Gastroesophageal sphincter (tissue), 4 donors: ENCODE results near the gene SYNJ1. TPM values are rescaled to one million over a fixed set of nuclear protein-coding genes. Genes with fewer than 3 reads are reported as not detected.

ENCODE experiments used
- ATAC-seq: fragments of 150-250 bp; one replicate; pipeline ENCODE4 v1.9.1; 2016; ENCODE audit warnings: mild to moderate bottlenecking, moderate library complexity
- H3K27ac ChIP-seq, 4 donors: fragments of 200-600 bp; sonication (generic) in 3 of 4; 1 replicate in 3 of 4; 2 replicates in 1 of 4; pipeline ENCODE4 v1.5.1; 2016 to 2019
- H3K27me3 ChIP-seq: fragments of 200-600 bp; sonication (generic); one replicate; pipeline ENCODE4 v1.5.1; 2019
- H3K36me3 ChIP-seq, 2 donors: fragments of 200-600 bp; sonication (generic); one replicate each; pipeline ENCODE4 v1.5.1; 2019; ENCODE audit warnings: control low read depth in 1 of 2
- H3K4me1 ChIP-seq, 3 donors: fragments of 200-600 bp; sonication (generic); 1 replicate in 2 of 3; 2 replicates in 1 of 3; pipeline ENCODE4 v1.5.1; 2016 to 2019; ENCODE audit warnings: control low read depth in 2 of 3
- H3K4me3 ChIP-seq, 2 donors: fragments of 200-600 bp; sonication (generic); one replicate each; pipeline ENCODE4 v1.5.1; 2019; ENCODE audit warnings: mild to moderate bottlenecking in 1 of 2, moderate library complexity in 1 of 2
- H3K9me3 ChIP-seq, 3 donors: fragments of 200-600 bp; sonication (generic); one replicate each; pipeline ENCODE4 v1.5.1; 2017 to 2019; ENCODE audit warnings: control low read depth in 2 of 3
- EP300 ChIP-seq: sonication (generic); formaldehyde crosslinking; IDR thresholded peaks from one replicate; pipeline ENCODE4 v1.6.1; 2017; ENCODE audit warnings: antibody characterized with exemption, mild to moderate bottlenecking
- POLR2A ChIP-seq, 2 donors: fragments of 450-650 bp; IDR thresholded peaks; one replicate each; pipeline ENCODE4 v1.6.1; 2017; ENCODE audit warnings: antibody characterized with exemption in 2 of 2, mild to moderate bottlenecking in 2 of 2, moderate library complexity in 1 of 2
- POLR2AphosphoS5 ChIP-seq: sonication (generic); formaldehyde crosslinking; IDR thresholded peaks from one replicate; pipeline ENCODE4 v1.6.1; 2017; ENCODE audit warnings: antibody characterized with exemption
- WGBS, 2 donors: methylation state at CpG; one replicate each; pipeline ENCODE4 v1.1.5; 2018; ENCODE audit warnings: low coverage in 1 of 2; 5-methylcytosine and 5-hydroxymethylcytosine counted together
- total RNA-seq, 4 donors: library from RNA; depleted of rRNA; stranded (reverse); fragments of >200 nt; gene quantifications; one replicate each; pipeline ENCODE4 v1.1.0, GENCODE V29; 2016
- TF ChIP-seq, protein P1 (sequence below), 4 experiments: fragments of 200-600 bp in 2 of 4; fragments of 450-650 bp in 2 of 4; sonication (generic) in 1 of 4; IDR thresholded peaks; one replicate each; pipeline ENCODE4 v1.5.1; 2017 to 2019; ENCODE audit warnings: antibody characterized with exemption in 4 of 4, mild to moderate bottlenecking in 2 of 4, moderate library complexity in 2 of 4

SYNJ1 gene
- total RNA-seq, 4 donors from 2014 or later = 8.8 to 12.4 (median 10.2) TPM

DNA sequence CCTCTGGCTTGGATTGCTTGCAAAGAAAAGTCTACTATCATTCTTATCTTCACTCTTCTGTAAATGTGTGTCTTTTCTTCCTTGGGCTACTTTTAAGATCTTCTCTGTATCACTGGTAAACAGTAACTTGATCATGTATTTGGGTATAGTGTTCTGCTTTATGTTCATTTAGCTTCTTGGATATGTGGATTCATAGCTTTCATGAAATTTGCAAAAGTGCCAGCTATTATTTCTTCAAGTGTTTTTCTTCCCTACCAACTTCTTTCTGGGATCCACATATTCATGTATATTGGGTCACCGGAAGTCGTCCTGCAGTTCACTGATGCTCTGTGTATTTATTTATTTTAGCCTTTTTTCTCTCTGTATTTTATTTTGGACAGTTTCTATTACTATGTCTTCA lies 11.3 kb downstream of the SYNJ1 start:
- Histone ChIP-seq H3K9me3 (no peaks in the 10 kb centered on the region), H3K36me3 (no peaks in the 10 kb centered on the region), H3K4me1 (peaks cover 0 to 6% (median 0%) of the 10 kb centered on the region in 3 donors), H3K27me3 (no peaks in the 10 kb centered on the region), H3K4me3 (no peak overlapping the region), H3K27ac (no peak overlapping the region)
- TF ChIP-seq POLR2A (IDR thresholded peaks at IDR 0.05) (no peak), EP300 (no peak)
- WGBS, 2 donors = 91 to 94% methylated on average over 2 of the region's 2 CpGs
- no peak for ATAC-seq

DNA sequence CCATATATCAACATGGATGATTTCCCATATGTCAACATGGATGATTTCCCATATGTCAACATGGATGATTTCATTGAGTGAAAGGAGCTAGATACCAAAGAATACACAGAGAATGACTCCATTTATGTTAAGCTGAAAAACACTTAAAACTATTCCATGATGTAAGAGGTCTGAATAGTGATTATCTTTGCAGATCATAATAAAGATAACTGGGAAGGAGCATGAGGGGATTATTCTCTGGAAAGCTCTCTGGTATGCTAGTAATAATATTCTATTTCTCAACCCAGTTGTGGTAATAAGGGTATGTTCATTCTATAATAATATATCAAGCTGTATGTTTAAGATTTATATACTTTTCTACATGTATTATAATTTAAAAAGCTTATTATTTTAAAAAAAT lies 14.1 kb downstream of the SYNJ1 start:
- no peak for ATAC-seq
- Histone ChIP-seq H3K9me3 (no peaks in the 10 kb centered on the region), H3K36me3 (no peaks in the 10 kb centered on the region), H3K27ac (no peak overlapping the region), H3K4me1 (peaks cover 0 to 6% (median 0%) of the 10 kb centered on the region in 3 donors), H3K27me3 (no peaks in the 10 kb centered on the region), H3K4me3 (no peak overlapping the region)
- no peak for TF ChIP-seq EP300
- TF ChIP-seq, protein P1, sequence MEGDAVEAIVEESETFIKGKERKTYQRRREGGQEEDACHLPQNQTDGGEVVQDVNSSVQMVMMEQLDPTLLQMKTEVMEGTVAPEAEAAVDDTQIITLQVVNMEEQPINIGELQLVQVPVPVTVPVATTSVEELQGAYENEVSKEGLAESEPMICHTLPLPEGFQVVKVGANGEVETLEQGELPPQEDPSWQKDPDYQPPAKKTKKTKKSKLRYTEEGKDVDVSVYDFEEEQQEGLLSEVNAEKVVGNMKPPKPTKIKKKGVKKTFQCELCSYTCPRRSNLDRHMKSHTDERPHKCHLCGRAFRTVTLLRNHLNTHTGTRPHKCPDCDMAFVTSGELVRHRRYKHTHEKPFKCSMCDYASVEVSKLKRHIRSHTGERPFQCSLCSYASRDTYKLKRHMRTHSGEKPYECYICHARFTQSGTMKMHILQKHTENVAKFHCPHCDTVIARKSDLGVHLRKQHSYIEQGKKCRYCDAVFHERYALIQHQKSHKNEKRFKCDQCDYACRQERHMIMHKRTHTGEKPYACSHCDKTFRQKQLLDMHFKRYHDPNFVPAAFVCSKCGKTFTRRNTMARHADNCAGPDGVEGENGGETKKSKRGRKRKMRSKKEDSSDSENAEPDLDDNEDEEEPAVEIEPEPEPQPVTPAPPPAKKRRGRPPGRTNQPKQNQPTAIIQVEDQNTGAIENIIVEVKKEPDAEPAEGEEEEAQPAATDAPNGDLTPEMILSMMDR (IDR thresholded peaks at IDR 0.05) = no peak
- TF ChIP-seq POLR2A (IDR thresholded peaks at IDR 0.05) = no peak

DNA sequence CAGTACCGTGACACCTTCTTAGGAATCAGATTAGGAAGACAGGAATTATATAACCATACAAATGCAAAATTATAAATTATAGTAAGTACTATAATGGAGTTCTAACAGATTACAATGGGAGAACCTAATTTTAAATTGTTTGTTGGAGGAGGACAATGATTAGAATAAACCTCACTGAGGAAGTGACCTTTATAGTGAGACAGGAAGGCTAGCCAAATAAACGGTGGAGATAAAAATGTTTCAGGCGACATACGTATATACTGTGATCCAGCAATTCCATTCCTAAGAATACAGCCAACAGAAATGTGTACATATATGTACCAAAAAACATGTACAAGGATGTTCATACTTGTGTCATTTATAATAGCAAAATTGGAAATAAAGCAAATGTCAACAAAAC lies 15.2 kb downstream of the SYNJ1 start:
- Histone ChIP-seq H3K27me3 (no peaks in the 10 kb centered on the region), H3K4me1 (peaks cover 0 to 6% (median 0%) of the 10 kb centered on the region in 3 donors), H3K36me3 (no peaks in the 10 kb centered on the region), H3K27ac (no peak overlapping the region), H3K4me3 (no peak overlapping the region), H3K9me3 (no peaks in the 10 kb centered on the region)
- ATAC-seq = no peak
- WGBS, 2 donors = 50 to 52% methylated on average over 4 of the region's 4 CpGs
- TF ChIP-seq EP300 = no peak
- TF ChIP-seq, protein P1 (IDR thresholded peaks at IDR 0.05) = no peak
- TF ChIP-seq POLR2A (IDR thresholded peaks at IDR 0.05) = no peak
- TF ChIP-seq POLR2AphosphoS5 = no peak

DNA sequence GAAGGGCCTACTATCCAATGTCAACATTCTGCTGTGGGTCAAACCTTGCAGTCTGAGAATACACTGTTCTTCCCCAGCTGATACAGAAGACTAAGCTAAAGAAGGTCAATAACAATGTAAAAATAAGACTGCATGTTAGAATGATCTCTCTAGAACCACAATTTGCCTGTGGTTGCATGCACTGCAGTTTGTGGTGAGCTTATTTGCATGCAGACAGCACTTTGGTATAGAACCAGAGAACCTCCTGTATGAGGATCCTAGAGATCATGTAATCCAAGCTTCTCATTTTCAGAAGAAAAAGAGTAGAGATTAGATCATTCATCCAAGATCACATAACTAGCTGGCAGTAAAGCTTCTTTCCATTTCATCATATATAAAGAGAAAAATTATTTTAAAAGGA lies 15.8 kb downstream of the SYNJ1 start:
- Histone ChIP-seq H3K4me1 (peaks cover 0 to 6% (median 0%) of the 10 kb centered on the region in 3 donors), H3K36me3 (no peaks in the 10 kb centered on the region), H3K27me3 (no peaks in the 10 kb centered on the region), H3K27ac (no peak overlapping the region), H3K4me3 (no peak overlapping the region), H3K9me3 (no peaks in the 10 kb centered on the region)
- no peak for ATAC-seq
- TF ChIP-seq EP300 = no peak

DNA sequence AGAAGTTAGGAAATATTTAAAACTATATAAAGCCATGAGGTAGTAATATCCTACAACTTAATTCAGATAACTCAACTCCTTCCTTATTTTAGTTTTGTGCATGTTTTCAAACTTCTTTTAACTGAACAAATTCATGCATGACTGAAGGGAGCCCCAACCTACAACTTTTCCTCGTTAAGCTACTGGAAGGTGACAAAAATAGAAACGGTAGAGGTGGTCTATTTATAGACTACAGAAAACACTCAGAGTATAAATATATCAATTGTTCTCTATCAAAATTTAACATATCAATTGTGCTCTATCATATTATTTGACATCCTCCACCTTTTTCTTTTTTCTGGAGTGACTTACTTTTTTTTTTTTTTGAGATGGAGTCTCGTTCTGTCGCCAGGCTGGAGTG lies 16.8 kb downstream of the SYNJ1 start:
- TF ChIP-seq, protein P1 (IDR thresholded peaks at IDR 0.05) = no peak
- TF ChIP-seq POLR2A (IDR thresholded peaks at IDR 0.05) = no peak
- TF ChIP-seq EP300 = no peak
- TF ChIP-seq POLR2AphosphoS5 = no peak
- ATAC-seq = no peak
- no peaks in the 10 kb centered on the region for H3K9me3 ChIP-seq
- 51 to 63% methylated on average over 2 to 4 of the region's 4 CpGs for WGBS, 2 donors
- H3K27me3 ChIP-seq = no peaks in the 10 kb centered on the region
- H3K27ac ChIP-seq = no peak overlapping the region
- no peak overlapping the region for H3K4me3 ChIP-seq
- H3K4me1 ChIP-seq = peaks cover 0 to 6% (median 0%) of the 10 kb centered on the region in 3 donors
- no peaks in the 10 kb centered on the region for H3K36me3 ChIP-seq

DNA sequence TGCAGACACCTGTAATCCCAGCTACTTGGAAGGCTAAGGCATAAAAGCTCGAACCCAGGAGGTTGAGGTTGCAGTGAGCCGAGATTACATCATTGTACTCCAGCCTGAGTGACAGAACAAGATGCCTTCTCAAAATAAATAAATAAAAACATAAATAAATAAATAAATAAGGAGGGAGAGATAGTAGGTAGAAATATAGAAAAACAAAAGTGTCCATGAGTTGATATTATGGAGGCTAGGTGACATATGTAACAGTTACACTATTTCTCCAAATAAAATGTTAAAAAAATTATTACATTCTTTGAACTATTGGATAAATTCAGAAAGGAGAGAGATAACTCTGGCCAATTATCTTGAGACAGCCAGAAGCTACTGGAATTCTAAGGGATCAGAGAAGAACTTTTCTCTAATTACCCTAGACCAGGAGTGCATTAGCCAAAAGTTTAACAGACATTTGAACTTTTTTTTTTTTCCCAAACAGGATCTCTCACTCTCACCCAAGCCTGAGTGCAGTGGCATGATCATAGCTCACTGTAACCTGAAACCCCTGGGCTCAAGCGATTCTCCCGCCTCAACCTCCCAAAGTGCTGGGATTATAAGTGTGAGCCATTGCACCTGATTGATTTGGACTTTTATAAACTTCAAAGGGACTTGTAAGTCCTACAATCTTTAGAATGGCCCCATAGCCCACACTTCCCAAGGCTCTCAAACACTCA lies 17.6 kb downstream of the SYNJ1 start:
- no peak for ATAC-seq
- no peak for TF ChIP-seq POLR2AphosphoS5
- TF ChIP-seq, protein P1 (IDR thresholded peaks at IDR 0.05) = no peak
- no peak for TF ChIP-seq EP300
- no peak for TF ChIP-seq POLR2A (IDR thresholded peaks at IDR 0.05)
- no peak overlapping the region for H3K4me3 ChIP-seq
- peaks cover 0 to 6% (median 0%) of the 10 kb centered on the region in 3 donors for H3K4me1 ChIP-seq
- no peaks in the 10 kb centered on the region for H3K9me3 ChIP-seq
- no peaks in the 10 kb centered on the region for H3K36me3 ChIP-seq
- WGBS, 2 donors = 84 to 95% methylated on average over 4 of the region's 4 CpGs
- H3K27ac ChIP-seq = no peak overlapping the region
- H3K27me3 ChIP-seq = no peaks in the 10 kb centered on the region
